Erythroblast (primary cell): ENCODE data around the gene NTN1.

ENCODE experiments used
- GATA1 ChIP-seq: IDR thresholded peaks from 2 replicates; pipeline ENCODE4 v1.6.1; 2011; ENCODE audit warnings: low read depth, mild to moderate bottlenecking, control low read depth, low read length, moderate library complexity
- POLR2A ChIP-seq: IDR thresholded peaks from 2 replicates; pipeline ENCODE4 v1.6.1; 2011; ENCODE audit warnings: mild to moderate bottlenecking, low read length

- TF ChIP-seq POLR2A: no peak
- TF ChIP-seq GATA1: no peak
These were observed 41.1 kb downstream of the NTN1 start for GRCh38 chr17:9062399-9062902.
